Measurements from ENCODE around the gene ACR.

DNA sequence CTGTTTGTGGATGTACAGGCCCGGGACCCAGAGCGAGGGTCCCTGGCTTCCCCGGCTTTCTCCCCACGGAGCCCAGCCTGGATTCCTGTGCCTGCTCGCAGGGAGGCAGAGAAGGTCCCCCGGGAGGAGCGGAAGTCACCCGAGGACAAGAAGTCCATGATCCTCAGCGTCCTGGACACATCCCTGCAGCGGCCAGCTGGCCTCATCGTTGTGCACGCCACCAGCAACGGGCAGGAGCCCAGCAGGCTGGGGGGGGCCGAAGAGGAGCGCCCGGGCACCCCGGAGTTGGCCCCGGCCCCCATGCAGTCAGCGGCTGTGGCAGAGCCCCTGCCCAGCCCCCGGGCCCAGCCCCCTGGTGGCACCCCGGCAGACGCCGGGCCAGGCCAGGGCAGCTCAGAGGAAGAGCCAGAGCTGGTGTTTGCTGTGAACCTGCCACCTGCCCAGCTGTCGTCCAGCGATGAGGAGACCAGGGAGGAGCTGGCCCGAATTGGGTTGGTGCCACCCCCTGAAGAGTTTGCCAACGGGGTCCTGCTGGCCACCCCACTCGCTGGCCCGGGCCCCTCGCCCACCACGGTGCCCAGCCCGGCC lies 16.7 kb upstream of the ACR start:
- TF ChIP-seq CTCF (IDR thresholded peaks at IDR 0.05) (no peak), POLR2A (IDR thresholded peaks at IDR 0.05) (no peak)

All from body of pancreas (tissue), 4 donors.